HT1080 (cell line): ENCODE data around the gene CD72. TPM values are rescaled to one million over a fixed set of nuclear protein-coding genes. Genes with fewer than 3 reads are reported as not detected.
"Not testable (repeated sequence)": the region's sequence is repeated elsewhere in the genome, so short reads cannot be mapped to it uniquely, and the experiment has no call there.

Experiments
- DNase-seq: peaks from one replicate; pipeline ENCODE4 v3.0.0-alpha.2; 2015; ENCODE audit warnings: low read depth
- total RNA-seq: library from RNA; depleted of rRNA; stranded (reverse); fragments of >200 nt; shearing (Covaris generic); gene quantifications from 2 replicates; pipeline ENCODE4 v1.2.3, GENCODE V29; 2014

The CD72 gene
- total RNA-seq, 1 experiment from 2014 or later = 0.27 TPM

DNA sequence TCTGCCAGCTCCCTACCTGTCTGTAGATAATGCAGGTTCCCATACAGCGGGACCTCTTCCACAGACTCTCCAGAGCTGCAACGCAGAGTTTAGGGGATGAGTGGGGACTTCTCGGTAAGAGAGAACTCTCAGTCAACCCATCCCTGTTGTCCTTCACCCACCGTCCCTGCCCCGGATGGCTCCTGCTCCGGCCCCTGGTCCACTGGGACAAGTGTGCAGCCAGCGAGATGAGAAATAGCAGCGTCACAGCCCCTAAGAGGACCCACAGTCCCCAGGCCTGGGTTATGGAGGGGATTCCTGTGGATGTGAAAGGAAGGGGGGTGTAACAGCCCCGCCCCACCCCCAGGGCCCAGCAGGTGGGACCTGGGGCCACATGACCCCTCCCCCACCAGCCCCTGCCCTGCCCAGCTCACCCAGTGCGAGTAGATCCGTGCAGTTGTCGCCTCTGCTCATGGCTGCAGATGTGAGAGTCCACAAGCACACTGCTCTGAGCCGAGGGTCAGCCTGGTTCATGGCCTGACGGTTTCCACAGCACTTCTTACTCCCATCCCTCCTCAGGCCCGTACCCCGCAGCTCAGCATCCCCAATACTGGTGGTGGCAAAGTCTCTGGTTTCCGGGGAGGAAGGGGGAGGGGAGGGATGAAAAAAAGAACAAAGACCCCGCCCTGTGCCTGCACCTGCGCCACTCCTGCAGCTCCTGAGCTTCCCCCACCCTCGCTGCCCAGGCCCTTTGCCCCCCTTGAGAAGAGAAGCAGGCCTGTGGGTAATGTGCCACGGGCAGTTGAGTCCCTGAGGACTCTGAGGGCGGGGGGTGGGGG, 32.3 kb upstream of the CD72 start, which contains the start of gene SIT1:
Gene SIT1, minus strand, starts transcription at position 591 of the 818 bp plus-strand sequence. Its CDS starts 78 bp downstream, at position 513.
- no peak for DNase-seq

DNA sequence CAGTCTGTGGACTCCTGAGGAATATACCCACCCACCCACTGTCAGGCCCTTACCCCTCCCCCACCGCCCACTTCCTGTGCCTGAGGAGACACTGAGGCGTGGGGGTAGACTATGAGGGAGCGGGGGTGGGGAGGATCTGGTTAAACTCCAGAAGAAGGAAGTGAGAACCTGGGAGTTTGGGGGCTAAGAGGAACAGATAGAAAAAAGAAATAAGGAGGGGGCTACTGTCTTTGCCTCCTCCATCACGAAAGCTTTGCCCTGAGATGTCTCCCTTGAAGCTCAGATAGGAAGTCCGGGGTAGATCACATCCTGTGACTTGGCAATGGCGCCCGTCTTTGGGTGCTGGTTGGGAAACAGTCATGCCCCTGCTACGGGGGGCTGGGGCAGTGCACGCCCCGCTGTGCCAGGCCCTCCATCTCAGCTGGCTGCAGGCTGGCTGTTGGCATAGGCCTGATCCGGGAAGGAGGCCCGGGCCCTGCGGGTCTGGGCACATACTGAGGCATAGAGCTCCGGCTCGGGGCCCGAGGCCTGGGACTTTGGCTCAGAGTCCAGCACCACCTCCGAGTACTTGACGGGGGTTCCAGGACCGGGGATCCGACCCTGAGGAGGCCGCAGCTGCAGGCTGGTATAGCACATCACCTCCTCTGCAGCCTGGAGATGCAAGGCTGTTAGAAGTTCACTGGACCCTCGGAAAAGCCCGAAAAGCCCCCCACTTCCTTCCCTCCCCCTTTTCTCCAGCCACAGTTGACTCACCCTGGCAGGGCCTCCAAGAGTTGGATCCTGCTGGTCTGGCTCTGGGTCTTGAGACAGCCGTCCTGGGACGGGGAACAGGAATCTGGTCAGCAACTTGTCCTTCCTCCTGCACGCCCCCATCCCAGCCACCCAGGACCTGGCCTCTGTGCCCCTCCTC, 31.5 kb upstream of the CD72 start:
- no peak for DNase-seq

DNA sequence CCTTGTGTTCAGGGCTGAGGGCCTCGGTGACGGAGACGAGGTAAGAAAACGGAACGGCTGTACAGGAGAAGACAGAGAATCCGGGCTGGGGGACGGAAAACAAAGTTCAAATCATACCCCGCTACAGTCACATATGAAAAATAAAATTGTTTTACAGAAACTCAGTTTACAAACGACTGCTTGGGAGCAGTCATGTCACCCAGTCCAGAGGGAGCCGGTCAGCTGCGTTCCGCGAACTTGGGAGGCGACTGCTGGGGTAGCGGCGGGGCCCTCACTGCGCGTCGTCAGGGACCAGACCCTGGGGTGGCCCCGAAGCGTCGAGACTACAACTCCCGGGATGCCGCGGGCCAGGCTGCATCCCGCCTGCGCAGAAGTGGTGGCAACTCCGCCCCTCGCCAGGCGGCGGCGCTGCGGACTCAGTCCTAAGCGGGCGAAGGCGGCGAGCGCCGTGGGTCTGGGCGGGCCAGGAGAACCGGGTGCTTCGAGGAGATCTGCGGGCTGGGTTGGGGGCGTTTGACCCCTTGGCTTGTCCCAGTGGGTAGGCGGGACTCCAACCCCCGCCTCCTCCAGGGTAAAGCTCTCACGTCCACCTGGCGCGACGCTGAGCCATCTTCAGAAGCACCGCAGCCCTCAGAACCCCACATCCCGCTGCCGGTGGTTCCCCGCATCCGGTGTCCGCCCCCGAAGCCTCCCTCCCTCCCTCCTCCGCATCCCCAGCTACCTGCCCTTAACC, 28.5 kb upstream of the CD72 start:
- peak; percentile 84 for DNase-seq

DNA sequence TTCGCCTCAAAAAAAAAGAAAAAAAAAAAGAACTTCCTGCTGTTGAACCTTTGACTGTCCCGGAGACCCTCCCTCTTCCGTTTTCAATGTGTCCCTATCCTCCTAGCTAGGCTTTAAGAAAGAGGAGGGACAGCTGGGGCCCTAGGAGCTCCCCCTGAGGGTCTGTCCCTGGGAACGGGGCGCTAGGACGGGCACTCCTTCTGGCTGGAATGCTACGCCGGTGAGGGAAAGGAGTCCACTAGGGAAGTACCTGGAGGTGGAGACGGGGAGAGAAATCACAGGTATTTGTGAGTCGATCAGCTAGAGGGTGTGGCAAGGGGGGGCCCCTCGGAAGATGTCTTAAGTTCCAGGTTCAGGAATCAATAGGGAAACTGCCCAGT, 27.9 kb upstream of the CD72 start:
- DNase-seq = no peak

DNA sequence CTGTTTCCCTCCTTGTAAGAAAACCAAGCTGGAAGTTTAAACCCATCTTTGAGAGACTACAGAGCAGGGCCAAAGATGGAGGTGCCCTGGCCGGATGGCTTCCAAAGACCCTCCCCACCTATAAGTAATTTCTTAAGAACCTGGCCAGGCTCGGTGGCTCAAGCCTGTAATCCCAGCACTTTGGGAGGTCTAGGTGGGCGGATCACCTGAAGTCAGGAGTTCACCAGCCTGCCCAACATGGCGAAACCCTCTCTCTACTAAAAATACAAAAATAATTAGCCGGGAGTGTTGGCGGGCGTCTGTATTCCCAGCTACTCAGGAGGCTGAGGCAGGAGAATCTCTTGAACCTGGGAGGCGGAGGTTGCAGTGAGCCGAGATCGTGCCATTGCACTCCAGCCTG, 27.5 kb upstream of the CD72 start:
- DNase-seq = not testable (repeated sequence)

DNA sequence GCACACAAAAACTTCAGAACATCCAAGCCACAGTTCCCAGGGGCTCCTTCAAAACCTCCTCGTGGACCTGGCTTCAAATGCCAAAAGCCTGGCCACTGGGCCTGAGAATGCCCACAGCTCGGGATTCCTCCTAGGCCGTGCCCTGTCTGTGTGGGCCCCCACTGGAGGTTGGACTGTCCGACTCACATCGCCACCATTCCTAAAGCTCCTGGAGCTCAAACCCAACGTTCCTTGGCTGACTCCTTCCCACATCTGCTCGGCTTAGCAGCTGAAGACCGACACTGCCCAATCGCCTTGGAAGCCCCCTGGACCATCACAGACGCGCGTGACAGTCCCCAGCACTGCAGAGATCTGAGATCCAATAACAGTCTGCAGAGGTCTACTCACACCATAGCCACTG, 24.8 kb upstream of the CD72 start:
- no peak for DNase-seq

DNA sequence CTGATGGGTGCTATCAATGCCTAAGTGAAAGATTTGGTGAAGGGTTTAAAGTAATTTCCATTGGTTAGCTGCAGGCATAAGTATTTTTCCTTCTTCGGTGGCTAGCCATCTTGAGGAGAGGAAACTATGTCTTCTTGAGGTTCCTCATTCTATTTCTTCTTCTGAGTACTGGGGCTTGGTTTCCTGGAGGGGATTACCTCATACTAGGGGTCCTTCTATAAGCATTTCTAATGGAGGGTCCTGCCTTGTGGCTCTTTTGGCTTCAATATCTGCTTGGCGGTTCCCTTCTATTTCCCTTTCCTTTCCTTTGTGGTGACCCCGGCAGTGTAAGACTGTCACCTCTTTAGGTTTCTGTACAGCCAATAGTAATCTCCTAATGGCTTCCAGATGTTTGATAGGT, 23.3 kb upstream of the CD72 start:
- not testable (repeated sequence) for DNase-seq

DNA sequence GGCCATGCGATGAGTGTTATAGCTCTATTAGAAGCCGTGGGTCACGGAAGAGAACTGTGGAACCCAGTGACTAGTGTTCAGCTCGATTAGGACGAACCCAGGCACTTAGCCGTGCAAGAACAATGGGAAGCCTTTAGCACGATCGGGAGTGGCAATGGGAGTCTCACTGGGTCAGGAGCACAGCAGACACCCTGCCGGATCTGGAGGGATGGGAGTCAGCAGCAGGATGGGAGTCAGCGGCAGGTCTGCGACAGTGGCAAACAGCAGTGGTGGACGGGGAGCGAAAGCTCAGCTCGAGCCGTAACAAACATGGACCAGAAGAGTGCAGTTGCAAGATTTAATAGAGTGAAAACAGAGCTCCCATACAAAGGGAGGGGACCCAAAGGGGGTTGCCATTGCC, 22.2 kb upstream of the CD72 start:
- DNase-seq = not testable (repeated sequence)

DNA sequence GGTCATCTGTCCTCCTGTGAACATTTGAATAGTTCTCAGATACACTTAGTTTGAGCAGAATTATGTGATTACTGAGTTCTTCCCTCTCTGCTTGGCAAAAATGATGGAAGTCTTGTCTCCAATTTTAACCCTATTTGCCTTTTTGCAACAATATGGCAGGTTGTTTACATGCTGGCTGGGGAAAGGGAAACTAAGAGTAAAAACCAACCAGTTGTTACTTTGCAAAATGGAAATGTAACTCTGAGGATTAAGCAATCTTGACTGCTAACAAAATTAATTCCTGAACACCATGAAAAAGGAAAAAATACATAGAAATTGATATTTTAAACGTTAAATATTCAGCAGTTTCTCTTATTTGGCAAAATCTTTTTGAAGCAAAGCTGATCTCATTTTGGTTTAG, 21.4 kb upstream of the CD72 start:
- DNase-seq = no peak

DNA sequence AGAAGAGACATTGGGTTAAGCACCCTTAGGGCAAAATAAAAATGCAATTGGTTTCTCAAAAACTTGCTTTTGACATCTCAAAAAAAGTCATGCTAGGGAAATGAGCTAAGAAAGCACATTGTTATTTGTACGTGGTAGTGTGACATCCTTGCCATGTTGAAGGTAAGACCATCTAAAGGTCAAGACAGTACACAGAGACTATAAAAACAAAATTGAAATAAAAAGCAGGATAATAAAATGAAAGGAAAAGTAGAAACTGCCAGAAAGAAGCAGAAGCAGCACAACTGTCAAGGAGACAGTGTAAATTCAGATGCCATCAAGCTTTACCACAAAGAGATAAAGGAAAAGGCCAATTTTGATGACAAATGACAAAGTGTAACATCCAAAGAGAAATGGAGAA, 21.0 kb upstream of the CD72 start:
- DNase-seq = not testable (repeated sequence)

DNA sequence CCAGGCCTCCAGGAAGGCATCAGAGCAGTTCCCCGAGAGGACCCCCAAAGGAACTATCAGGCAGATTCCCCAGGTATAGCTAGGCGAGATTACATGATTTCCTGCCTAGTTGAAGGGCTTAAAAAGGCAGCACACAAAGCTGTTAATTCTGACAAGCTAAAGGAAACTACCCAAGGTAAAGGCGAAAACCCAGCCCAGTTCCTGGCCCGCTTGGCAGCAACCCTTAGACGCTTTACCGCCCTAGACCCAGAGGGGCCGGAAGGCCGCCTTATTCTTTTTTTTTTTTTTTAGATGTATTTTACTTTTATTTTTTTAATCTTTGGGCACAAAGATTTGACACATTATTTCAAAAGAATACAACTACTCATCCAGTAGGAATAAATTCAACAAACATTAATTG, 20.5 kb upstream of the CD72 start:
- DNase-seq = not testable (repeated sequence)

DNA sequence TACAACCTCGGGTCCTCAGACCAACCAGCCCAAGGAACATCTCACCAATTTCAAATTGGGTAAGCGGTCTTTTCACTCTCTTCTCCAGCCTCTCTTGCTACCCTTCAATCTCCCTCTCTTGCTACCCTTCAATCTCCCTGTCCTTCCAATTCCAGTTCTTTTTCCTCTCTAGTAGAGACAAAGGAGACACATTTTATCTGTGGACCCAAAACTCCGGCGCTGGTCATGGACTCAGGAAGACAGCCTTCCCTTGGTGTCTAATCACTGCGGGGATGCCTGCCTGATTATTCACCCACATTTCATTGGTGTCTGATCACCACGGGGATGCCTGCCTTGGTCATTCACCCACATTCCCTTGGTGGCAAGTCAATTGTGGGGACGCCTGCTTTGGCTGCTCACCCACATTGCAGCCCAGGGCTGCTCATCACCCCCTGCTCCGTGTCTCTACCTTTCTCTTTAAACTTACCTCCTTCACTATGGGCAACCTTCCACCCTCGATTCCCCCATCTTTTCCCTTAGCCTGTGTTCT, 19.3 kb upstream of the CD72 start:
- DNase-seq = not testable (repeated sequence)

DNA sequence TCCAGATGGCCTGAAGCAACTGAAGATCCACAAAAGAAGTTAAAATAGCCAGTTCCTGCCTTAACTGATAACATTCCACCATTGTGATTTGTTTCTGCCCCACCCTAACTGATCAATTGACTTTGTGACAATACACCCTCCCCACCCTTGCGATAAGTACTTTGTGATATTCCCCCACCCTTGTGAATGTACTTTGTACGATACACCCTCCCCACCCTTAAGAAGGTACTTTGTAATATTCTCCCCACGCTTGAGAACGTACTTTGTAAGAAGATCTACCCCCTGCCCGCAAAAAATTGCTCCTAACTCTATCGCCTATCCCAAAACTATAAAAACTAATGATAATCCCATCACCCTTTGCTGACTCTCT, 18.6 kb upstream of the CD72 start:
- DNase-seq = not testable (repeated sequence)

DNA sequence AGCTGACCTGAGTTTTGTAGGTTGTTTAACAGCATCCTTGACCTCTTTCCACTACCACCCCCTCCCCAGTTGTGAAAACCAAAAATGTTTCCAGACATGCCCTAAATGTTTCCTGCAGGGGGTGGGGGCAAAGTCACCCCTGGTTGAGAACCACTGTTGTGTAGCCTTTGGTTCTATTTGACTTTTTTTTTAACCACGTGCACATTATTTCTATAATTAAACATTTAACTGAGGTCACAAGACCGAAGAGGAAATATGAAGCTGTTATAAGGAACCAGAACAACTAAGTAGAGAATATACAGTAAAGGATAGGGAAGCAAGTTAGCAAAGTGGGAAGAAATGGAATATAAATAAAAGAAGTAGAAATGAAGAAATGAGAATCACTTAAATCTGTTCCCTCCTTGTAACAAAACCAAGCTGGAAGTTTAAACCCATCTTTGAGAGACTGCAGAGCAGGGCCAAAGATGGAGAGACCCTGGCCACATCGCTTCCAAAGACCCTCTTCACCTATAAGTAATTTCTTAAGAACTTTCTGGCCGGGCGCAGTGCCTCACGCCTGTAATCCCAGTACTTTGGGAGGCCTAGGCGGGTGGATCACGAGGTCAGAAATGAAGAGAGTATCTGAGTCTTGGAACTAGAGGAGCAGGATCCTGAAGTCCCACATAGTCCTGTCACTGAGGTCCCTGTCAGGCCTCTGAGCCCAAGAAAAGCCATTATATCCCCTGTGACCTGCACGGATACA, 18.1 kb upstream of the CD72 start:
- no peak for DNase-seq

DNA sequence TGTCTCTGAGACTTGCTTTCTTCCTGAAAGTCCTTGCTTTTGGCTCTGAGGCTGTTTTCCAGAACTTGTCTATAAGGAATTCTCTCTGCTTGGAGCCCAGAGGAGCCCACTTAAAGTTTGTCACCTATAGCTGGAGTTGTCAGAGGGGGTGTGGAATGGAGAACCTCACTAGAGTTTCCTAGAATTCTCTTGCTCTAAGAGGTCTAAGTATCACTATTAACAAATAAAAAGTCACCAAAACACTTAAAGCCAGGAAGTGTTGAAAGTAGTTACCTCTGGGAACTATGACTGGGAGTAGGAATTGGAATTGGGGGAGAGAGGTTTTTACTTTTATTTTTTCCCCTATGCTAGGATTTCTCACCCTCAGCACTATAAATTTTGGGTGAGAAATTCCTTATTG, 17.5 kb upstream of the CD72 start:
- DNase-seq = no peak

DNA sequence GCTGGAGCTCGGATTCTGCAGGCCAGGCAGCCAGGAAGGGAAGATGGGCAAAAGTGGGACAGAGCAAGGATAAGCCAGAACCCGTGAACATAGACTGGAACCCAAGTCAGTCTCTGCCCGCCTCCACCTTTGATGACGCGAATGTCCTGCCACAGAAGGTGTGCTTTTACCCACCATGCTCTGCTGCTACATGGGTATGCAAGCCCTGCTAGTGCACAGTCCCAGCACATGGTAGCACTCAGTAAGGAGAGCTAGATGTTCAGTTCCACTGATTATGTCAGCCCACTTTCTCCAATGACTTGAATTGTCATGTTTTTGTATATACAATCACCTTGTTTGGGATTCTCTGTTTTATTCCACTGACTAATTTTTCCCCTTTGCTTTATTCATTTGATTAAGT, 11.4 kb upstream of the CD72 start:
- DNase-seq = no peak

DNA sequence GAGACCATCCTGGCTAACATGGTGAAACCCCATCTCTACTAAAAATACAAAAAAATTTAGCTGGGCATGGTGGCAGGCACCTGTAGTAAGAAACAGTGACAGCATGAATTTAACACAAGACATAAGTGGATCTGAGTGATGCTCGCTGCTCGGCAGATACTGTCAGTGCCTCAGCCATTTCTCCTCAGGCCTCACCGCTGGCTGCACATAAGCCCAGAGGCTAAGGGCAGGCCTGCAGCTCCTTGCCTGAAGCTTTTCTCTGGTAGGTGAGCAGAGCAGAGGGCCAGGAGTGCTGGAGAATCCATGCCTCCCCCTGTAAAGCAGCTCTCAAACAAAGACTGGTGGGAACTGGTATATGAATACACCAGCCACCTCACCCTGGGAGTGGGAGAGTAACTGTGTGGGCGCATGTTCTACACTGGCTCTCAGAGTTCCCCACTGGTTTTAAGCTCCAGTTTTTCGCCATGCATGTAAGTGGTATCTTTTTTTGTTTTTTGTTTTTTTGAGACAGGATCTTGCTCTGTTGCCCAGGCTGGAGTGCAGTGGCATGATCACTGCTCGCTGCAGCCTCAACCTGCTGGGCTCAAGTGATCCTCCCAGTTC, 10.3 kb upstream of the CD72 start:
- no peak for DNase-seq

DNA sequence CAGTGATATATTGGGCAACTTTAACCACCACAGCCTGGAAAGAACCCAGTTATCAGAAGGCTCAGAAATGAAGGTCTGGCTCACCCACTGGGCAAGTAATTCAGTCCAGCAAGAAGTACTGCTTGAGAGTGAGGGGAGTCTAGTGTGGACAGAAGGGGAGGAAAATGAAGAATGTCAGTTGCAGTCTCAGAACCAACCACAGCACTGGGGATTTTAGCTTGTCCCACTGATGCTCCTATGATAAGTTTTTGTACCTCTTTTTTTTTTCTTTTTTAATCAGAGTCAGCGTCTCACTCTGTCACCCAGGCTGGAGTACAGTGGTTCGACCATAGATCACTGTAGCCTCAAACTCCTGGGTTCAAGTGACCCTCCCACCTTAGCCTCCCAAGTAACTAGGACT, 9.4 kb upstream of the CD72 start:
- no peak for DNase-seq

DNA sequence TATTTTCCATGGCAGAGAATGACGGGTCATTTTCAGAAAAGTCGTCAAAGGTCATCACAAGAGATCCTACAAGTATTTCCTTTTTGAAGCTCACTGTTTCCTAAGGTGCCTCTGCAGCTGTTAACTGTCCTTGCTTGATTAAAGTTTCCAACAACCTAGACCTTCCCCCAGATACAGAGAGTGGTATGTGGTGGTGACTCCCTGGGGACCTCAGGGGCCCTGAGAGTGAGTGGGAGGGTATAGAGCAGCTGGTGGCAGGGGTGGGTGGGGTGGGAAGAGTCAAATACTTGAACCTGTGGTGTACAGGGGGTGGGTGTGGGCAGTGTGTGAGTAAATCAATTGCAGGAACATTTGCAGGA, 1.6 kb upstream of the CD72 start:
- no peak for DNase-seq
